ENCODE data around the gene MRPL43.

Gene MRPL43

GRCh38 chr10:101028446-101029337 is 41.4 kb upstream of the MRPL43 start:
- Histone ChIP-seq H3K36me3 (no peaks in the 10 kb centered on the region), H3K27ac (no peak overlapping the region), H3K9me3 (ENCODE audit: severe bottlenecking) (no peaks in the 10 kb centered on the region), H3K27me3 (ENCODE audit: insufficient read depth, low read depth, severe bottlenecking) (no peaks in the 10 kb centered on the region), H3K4me3 (ENCODE audit: low read depth, low read length) (no peak overlapping the region)
- DNase-seq, result no peak
- TF ChIP-seq CTCF (IDR thresholded peaks at IDR 0.05; ENCODE audit: low read depth, low read length), result no peak

GRCh38 chr10:101027106-101027720 is 39.9 kb upstream of the MRPL43 start:
- no peak for TF ChIP-seq CTCF (IDR thresholded peaks at IDR 0.05; ENCODE audit: low read depth, low read length)
- Histone ChIP-seq H3K27me3 (ENCODE audit: insufficient read depth, low read depth, severe bottlenecking) (no peaks in the 10 kb centered on the region), H3K36me3 (no peaks in the 10 kb centered on the region), H3K27ac (peak overlapping the region; percentile 62), H3K9me3 (ENCODE audit: severe bottlenecking) (no peaks in the 10 kb centered on the region), H3K4me3 (ENCODE audit: low read depth, low read length) (no peak overlapping the region)
- DNase-seq, result no peak

- H3K27me3 ChIP-seq (ENCODE audit: insufficient read depth, low read depth, severe bottlenecking), result no peaks in the 10 kb centered on the region
- no peak overlapping the region for H3K4me3 ChIP-seq (ENCODE audit: low read depth, low read length)
- no peak for TF ChIP-seq CTCF (IDR thresholded peaks at IDR 0.05; ENCODE audit: low read depth, low read length)
- no peaks in the 10 kb centered on the region for H3K36me3 ChIP-seq
- H3K27ac ChIP-seq, result no peak overlapping the region
- no peaks in the 10 kb centered on the region for H3K9me3 ChIP-seq (ENCODE audit: severe bottlenecking)
- no peak for DNase-seq
These were observed 35.8 kb upstream of the MRPL43 start for GRCh38 chr10:101022967-101023705.

GRCh38 chr10:101021692-101022251 is 34.5 kb upstream of the MRPL43 start:
- Histone ChIP-seq H3K27ac (no peak overlapping the region), H3K4me3 (ENCODE audit: low read depth, low read length) (no peak overlapping the region), H3K36me3 (no peaks in the 10 kb centered on the region), H3K27me3 (ENCODE audit: insufficient read depth, low read depth, severe bottlenecking) (no peaks in the 10 kb centered on the region), H3K9me3 (ENCODE audit: severe bottlenecking) (no peaks in the 10 kb centered on the region)
- DNase-seq, result no peak
- no peak for TF ChIP-seq CTCF (IDR thresholded peaks at IDR 0.05; ENCODE audit: low read depth, low read length)

GRCh38 chr10:101021239-101021638 is 33.9 kb upstream of the MRPL43 start:
- H3K9me3 ChIP-seq (ENCODE audit: severe bottlenecking), result no peaks in the 10 kb centered on the region
- no peak for TF ChIP-seq CTCF (IDR thresholded peaks at IDR 0.05; ENCODE audit: low read depth, low read length)
- no peaks in the 10 kb centered on the region for H3K27me3 ChIP-seq (ENCODE audit: insufficient read depth, low read depth, severe bottlenecking)
- H3K4me3 ChIP-seq (ENCODE audit: low read depth, low read length), result no peak overlapping the region
- H3K36me3 ChIP-seq, result no peaks in the 10 kb centered on the region
- no peak overlapping the region for H3K27ac ChIP-seq
- DNase-seq, result no peak
